Neutrophil (primary cell): ENCODE data around the gene XPO6.
"Not testable (repeated sequence)": the region's sequence is repeated elsewhere in the genome, so short reads cannot be mapped to it uniquely, and the experiment has no call there.

ENCODE experiments used
- H3K27ac ChIP-seq: fragments of 200-600 bp; sonication (generic); 2 replicates; pipeline ENCODE4 v1.5.1; 2016; ENCODE audit warnings: mild to moderate bottlenecking, moderate library complexity
- H3K27me3 ChIP-seq: fragments of 200-600 bp; sonication (generic); 2 replicates; pipeline ENCODE4 v1.6.0; 2016; ENCODE audit warnings: mild to moderate bottlenecking
- H3K36me3 ChIP-seq: fragments of 200-600 bp; sonication (generic); 2 replicates; pipeline ENCODE4 v1.5.1; 2017
- H3K4me1 ChIP-seq, 2 experiments: fragments of 200-600 bp in 1 of 2; sonication (generic) in 1 of 2; 1 replicate in 1 of 2; 2 replicates in 1 of 2; pipeline versions ENCODE4 v1.5.1 to v1.6.1; 2013 to 2016; ENCODE audit warnings: low read depth in 1 of 2, low read length in 1 of 2, mild to moderate bottlenecking in 1 of 2, moderate library complexity in 1 of 2; ENCODE audit not compliant: control insufficient read depth in 1 of 2, insufficient read depth in 1 of 2
- H3K4me3 ChIP-seq, 2 experiments: fragments of 200-600 bp in 1 of 2; sonication (generic) in 1 of 2; 1 replicate in 1 of 2; 2 replicates in 1 of 2; pipeline ENCODE4 v1.5.1; 2013 to 2016; ENCODE audit warnings: low read depth in 1 of 2, low read length in 1 of 2, mild to moderate bottlenecking in 1 of 2, moderate library complexity in 1 of 2
- H3K9me3 ChIP-seq: fragments of 200-600 bp; sonication (generic); 2 replicates; pipeline ENCODE4 v1.5.1; 2016
- CTCF ChIP-seq: fragments of 200-600 bp; sonication (generic); IDR thresholded peaks from 2 replicates; pipeline ENCODE4 v1.5.1; 2016; ENCODE audit warnings: antibody characterized with exemption

The XPO6 gene

DNA sequence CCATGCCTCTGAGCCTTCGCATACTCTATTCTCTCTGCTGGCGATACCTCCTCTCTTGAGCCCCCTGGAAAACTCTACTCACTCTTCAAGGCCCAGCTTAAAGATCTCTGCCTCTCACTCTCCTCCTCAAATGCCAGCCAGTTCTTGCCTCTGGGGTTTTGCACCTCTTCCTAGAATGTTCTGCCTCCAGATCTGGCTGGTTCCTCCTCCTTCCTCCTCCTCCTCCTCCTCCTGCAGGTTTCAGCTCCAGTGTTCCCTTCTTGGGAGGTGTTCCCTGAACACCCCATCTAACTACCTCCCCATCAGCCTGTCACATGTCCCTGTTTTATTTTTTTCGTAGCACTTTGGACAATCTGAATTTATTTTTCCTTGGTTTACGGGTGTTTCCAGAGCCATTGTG, 45.5 kb upstream of the XPO6 start:
- no peak for TF ChIP-seq CTCF

DNA sequence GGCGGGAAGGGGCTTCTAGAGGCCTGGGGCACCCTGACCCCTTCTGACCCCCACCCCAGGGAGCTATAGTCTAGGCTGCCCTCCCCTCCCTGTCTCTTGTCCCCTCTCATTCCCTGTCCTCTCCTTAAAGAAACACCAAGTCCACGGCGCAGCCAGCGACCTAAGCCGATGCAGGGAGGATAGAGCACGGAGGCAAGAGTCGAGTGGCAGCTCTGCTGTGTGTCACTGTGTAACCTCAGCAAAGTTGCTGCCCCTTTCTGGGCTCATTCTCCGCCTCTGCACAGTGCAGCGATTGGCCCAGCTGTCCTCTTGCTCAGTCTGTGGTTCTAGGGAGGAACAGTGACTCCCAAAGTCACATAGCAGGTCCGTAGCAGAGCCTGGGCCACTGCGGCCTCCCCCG, 44.1 kb upstream of the XPO6 start:
- Histone ChIP-seq H3K36me3 (no peaks in the 10 kb centered on the region), H3K9me3 (no peaks in the 10 kb centered on the region)

More for the DNA sequence above, 45.5 kb upstream of the XPO6 start:
- H3K27ac ChIP-seq: no peak overlapping the region
- no peak overlapping the region for H3K4me3 ChIP-seq
- H3K9me3 ChIP-seq: no peaks in the 10 kb centered on the region
- no peaks in the 10 kb centered on the region for H3K36me3 ChIP-seq
- peaks cover 26% of the 10 kb centered on the region for H3K27me3 ChIP-seq
- no peaks in the 10 kb centered on the region for H3K4me1 ChIP-seq

GRCh38 chr16:28254158-28254557, 42.4 kb upstream of the XPO6 start:
- Histone ChIP-seq H3K27me3 (peaks cover 16% of the 10 kb centered on the region), H3K9me3 (no peaks in the 10 kb centered on the region)
- TF ChIP-seq CTCF: no peak

More for the DNA sequence above, 44.1 kb upstream of the XPO6 start:
- no peak for TF ChIP-seq CTCF
- peaks cover 18% of the 10 kb centered on the region for H3K27me3 ChIP-seq
- no peaks in the 10 kb centered on the region for H3K4me1 ChIP-seq
- no peak overlapping the region for H3K4me3 ChIP-seq
- H3K27ac ChIP-seq: no peak overlapping the region

DNA sequence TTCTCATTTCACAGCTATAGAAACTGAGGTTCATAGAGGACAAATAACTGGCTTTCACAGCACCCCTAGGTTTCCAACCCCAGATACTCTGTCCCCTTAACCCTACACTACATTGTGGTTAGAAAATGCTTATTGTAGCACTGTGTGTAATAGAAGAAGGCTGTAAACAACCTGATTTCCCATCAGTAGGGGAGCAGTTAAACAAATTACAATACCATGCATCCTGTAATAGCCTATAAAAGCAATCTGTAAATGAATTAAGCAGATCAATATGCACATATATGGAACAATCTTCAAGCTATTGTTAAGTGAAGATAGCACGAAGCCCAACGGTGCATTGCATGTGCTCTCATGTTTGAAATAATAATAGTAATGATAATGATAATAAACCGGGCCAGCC, 39.2 kb upstream of the XPO6 start:
- Histone ChIP-seq H3K27me3 (peaks cover 4% of the 10 kb centered on the region), H3K9me3 (no peaks in the 10 kb centered on the region), H3K4me1 (no peaks in the 10 kb centered on the region), H3K4me3 (no peak overlapping the region), H3K36me3 (no peaks in the 10 kb centered on the region), H3K27ac (no peak overlapping the region)
- no peak for TF ChIP-seq CTCF

More at GRCh38 chr16:28254158-28254557, 42.4 kb upstream of the XPO6 start:
- H3K4me1 ChIP-seq: no peaks in the 10 kb centered on the region
- H3K36me3 ChIP-seq: no peaks in the 10 kb centered on the region
- H3K4me3 ChIP-seq: no peak overlapping the region
- H3K27ac ChIP-seq: no peak overlapping the region

DNA sequence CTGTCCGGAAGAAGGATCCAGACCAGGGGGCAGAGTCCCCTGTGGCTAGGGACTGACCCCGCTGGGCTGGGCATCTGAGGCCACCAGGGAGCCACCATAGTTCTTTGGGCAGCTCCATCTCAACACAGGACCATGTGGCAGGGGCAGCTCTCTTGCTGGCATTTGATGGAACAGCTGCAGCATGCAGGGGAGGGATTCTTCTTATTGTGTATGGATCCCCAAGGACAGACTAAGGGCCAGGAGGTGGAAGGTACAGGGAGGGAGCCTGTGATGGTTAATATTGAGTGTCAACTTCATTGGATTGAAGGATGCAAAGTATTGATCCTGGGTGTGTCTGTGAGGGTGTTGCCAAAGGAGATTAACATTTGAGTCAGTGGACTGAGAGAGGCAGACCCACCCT, 37.7 kb upstream of the XPO6 start:
- H3K27me3 ChIP-seq, H3K27ac ChIP-seq, H3K4me3 ChIP-seq, H3K4me1 ChIP-seq, H3K9me3 ChIP-seq, H3K36me3 ChIP-seq: not testable (repeated sequence)

DNA sequence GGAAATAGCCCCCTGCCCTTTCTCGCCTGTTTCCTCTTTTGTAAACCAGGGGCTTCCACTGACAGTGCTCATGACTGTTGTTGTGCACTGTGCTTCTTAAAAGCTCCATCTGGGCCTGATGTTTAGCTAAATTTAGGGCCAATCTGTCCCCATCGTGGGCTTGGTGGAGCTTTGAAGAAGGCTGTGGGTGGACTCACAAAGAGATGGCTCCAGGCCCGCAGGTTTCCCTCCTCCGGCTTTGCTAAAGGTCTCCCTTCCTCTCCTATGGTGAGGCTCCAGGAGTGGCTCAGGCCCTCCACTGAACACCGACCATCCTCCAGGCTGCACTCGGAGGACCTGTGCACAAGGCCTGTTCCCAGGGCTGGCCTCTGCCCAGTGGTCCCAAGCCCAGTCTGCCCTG, 30.2 kb upstream of the XPO6 start:
- Histone ChIP-seq H3K4me1 (no peaks in the 10 kb centered on the region), H3K36me3 (no peaks in the 10 kb centered on the region), H3K27ac (no peak overlapping the region), H3K9me3 (no peaks in the 10 kb centered on the region), H3K4me3 (no peak overlapping the region), H3K27me3 (no peaks in the 10 kb centered on the region)
- TF ChIP-seq CTCF: no peak
